Measurements from ENCODE around the gene NCOA5. TPM values are rescaled to one million over a fixed set of nuclear protein-coding genes. Genes with fewer than 3 reads are reported as not detected.
A peak's percentile ranks its signal among the peaks of the same experiment; 100 is the strongest.
"Not testable (repeated sequence)": the region's sequence is repeated elsewhere in the genome, so short reads cannot be mapped to it uniquely, and the experiment has no call there.

Gene NCOA5
- polyA plus RNA-seq, 10 donors = 26.9 to 36.2 (median 30.3) TPM

DNA sequence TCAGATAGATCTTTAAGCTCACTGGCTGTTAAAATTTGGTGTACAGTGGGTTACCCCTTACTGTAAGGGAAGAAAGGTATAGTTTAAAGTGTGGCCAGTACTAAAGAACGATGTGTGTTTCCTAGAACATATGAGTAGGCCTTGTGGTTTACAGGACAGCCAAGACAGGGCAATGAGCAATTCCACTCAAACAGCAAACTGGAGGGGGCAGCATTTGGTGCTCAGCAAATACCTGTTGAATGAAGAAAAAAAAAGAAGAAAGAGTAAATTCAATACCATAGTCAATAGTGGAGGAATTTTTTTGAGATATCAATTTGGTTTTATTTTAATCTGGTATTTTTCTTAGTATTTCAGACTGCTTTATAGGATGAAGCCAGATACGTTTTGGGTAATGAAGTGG, 3.8 kb upstream of the NCOA5 start:
- DNase-seq = no peak

- not testable (repeated sequence) for DNase-seq
These were observed 2.1 kb upstream of the NCOA5 start for GRCh38 chr20:46091622-46092535.

GRCh38 chr20:46089167-46089416, 670 bp downstream of the NCOA5 start:
- no peak for DNase-seq

GRCh38 chr20:46088409-46089166, 1.2 kb downstream of the NCOA5 start:
- DNase-seq = peak in 1 of 3 donors; percentile 13

- no peak for DNase-seq
These were observed 2.6 kb downstream of the NCOA5 start for GRCh38 chr20:46087161-46087560.

DNA sequence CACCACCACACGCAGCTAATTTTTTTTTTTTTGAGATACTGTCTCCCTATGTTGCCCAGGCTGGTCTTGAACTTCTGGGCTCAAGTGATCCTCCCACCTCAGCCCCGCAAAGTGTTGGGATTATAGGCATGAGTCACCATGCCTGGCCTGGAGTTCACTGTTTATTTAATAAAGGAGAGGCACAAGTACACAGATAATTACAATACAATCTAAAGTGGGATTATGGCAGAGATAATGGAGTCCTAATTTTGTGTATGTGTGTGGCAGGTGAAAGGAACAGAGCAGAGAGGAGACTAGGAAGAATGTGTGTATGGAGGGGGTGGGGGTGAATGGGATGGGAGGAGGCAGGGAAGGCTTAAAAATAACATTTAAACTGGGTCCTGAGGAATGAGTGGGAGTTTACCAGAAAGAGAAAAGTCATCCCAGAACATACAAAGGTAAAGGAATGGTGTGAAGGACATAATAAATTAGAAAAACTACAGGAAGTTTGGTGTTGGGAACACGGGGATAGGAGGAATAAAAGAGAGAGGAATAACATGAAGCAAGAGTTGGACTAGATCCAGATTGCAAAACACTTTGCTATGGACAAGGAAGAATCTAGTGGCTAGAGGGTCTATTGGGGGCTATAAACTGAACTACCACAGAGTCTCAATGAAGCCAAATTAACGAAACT, 4.4 kb downstream of the NCOA5 start:
- peak in 1 of 3 donors; percentile 46 for DNase-seq

GRCh38 chr20:46084805-46085178, 5.0 kb downstream of the NCOA5 start:
- no peak for DNase-seq

DNA sequence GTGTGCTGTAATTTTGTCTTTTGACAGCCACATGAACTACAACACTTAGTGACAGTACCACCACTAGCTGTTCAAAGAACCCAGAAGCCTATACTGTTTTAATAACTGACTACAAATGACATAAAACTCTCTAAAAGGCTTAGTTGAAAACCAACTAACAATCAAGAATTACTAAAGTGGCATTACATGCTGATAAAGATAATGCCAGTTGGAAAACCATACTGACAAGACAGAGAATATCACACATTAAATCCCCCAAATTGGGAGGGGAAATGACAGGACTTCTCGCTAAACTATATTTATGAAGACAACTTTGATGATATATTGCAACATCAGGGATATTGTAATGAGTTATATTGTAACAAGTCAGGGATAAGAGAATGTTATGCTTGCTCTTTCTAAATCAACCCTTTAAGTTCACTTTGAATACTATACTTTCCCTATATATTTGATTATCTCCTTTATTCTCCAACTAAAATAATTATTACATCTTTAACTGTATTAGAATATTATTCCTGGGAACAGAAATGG, 6.2 kb downstream of the NCOA5 start:
- DNase-seq = no peak

GRCh38 chr20:46083101-46083500, 6.7 kb downstream of the NCOA5 start:
- no peak for DNase-seq

- no peak for DNase-seq
These were observed 8.7 kb downstream of the NCOA5 start for GRCh38 chr20:46081074-46081473.

DNA sequence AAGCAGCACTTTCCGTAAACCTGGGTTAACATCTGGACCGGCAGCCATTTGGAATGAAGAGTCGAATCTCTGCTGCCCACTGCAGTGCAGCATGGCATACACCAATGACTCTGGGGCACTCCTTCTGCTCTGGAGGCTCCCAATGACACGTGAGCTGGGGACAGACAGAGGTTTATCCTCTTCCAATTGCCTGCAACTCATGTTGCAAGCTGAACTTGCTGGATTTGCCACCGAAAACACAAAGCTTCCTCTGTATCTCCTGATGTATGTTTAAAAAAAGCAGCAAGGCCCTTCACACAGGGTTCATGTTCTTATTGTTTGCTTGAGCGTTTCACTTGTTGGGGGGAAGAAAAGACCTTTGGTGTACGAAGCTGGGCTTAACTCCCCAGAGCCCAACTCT, 10.8 kb downstream of the NCOA5 start:
- no peak for DNase-seq

DNA sequence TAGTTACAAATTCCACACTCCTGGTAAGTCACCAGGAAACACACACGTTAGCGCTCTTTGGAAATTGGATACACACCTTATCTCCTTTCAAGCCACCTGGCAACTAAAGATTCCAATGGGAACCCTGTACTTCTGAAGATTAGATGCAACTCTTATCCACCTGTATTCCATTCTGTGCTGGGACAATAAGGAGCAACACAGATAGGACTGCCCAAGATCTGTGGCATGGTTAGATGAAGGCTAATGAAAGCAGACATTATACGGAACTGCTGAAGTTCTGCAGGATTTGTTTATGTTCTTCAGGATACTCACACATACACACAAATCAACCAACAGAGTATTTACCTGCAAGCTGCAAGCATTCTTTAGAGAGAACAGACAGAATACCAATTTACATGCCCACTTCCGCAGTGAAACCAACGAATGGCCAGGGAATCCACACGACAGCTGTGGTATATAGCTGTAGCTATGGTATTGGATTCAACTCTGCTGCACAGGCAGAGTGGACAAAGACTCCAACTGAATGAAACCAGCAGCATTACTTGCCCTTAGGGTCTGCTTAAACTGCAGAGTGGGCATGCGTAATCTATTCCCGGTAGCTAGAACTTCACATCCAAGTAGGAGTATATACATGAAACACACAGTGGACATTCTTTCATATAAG, 12.0 kb downstream of the NCOA5 start:
- no peak for DNase-seq

GRCh38 chr20:46076806-46077205, 13.0 kb downstream of the NCOA5 start:
- no peak for DNase-seq

- DNase-seq = no peak
These were observed 15.8 kb downstream of the NCOA5 start for GRCh38 chr20:46074006-46074405.

GRCh38 chr20:46073443-46073842, 16.3 kb downstream of the NCOA5 start:
- DNase-seq = no peak

DNA sequence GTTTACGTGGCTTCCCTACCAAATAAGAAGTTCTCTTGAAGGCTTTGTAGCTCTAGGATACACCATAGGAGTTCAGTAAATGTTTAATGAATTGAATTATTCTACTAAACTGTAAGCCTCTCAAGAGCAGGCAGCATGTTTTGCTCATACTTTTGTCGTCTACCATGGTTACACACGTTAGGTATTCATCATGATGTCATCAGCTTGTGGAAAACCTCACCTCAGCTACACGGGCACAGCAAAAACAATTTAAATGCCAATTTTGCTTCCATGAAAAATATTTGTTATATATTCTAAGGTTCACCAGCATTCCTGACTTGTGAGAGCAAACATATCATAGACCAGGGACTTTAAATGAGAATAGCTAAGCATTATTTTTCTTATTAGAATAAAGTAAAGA, 16.7 kb downstream of the NCOA5 start:
- DNase-seq = no peak

- no peak for DNase-seq
These were observed 18.2 kb downstream of the NCOA5 start for GRCh38 chr20:46071573-46071972.

DNA sequence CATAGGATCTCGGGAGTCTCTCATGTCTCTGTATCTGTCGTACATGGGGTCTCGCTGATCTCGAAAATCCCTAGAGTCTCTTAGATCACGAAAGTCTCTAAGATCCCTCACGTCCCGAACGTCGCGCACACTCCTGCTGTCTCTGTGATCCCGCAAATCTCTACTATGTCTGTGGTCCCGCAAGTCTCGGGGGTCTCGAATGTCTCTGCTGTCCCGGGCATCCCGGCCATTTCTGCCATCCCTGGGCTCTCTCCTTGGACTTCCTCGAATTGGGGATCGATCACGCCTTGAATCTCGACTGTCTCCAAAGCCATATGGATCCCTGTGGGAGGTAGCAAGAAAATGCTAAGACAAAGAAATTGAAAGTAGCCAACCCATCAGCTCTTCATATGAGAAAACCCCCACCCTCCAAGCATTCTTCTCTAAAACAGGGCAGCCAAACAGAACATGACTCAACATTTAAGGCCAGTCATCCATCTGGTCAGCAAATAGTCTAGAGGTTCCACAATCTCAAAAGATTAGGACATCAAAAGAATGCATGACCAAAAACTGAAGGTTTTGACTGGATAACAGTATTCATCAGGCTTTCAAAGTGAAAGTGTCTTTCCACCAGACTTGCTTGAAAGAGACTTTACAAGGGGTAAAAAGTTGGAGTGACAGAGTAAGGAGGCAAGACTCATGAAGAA, 19.4 kb downstream of the NCOA5 start:
- peak in 1 of 3 donors; percentile 22 for DNase-seq

GRCh38 chr20:46065691-46066090, 24.1 kb downstream of the NCOA5 start:
- DNase-seq = no peak

DNA sequence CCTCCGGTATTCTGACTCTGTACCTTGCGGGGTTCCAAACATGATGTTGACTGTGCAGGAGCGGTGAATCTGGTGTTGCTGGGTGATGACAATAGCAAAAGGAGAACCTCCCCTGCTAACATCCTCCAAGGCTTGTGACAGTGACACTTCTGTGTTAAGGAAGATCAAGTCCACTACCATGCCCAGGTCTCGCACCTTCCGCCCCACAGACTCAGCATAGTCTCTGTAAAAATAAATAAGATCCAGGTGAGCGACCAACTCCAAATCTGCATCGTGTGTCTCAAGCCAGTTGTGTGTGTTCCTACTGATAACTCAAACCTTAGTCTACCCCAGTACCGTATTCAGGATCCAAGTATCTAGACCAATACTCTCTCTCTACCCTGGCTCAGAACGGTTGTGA, 24.8 kb downstream of the NCOA5 start:
- no peak for DNase-seq

DNA sequence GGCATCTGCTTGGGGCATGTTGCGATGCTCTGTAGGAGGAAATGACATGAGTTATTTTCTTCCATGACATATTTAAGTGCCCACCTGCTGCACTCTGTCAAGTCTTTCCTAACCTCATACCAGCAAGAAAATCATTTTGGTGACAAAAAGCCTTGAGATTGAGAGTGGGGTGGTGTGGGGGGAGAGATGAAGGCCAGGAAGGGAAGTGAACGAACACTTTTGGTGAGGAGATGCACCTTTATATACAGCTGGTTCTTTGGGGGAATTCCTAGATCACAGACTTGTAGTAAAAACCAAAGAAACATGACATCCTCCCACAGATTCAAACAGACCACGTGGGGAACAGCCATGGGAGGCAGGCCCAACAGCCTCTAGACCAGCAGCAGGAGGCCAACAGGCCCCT, 26.1 kb downstream of the NCOA5 start:
- no peak for DNase-seq
